Transverse colon (tissue), 4 donors: ENCODE data around the gene PPP1R14B.

Source experiments
- POLR2AphosphoS5 ChIP-seq, 3 donors: sonication (generic); formaldehyde crosslinking; IDR thresholded peaks; one replicate each; pipeline ENCODE4 v1.6.1; 2016; ENCODE audit warnings: antibody characterized with exemption in 3 of 3
- TF ChIP-seq, protein P1 (sequence below), 5 experiments: fragments of 200-600 bp in 3 of 5; fragments of 450-650 bp in 2 of 5; sonication (generic) in 3 of 5; IDR thresholded peaks; 1 replicate in 2 of 5; 2 replicates in 3 of 5; pipeline ENCODE4 v1.5.1; 2016 to 2017; ENCODE audit warnings: antibody characterized with exemption in 5 of 5, inconsistent platforms in 3 of 5, mild to moderate bottlenecking in 2 of 5, moderate library complexity in 1 of 5

GRCh38 chr11:64253481-64253880, 6.7 kb upstream of the PPP1R14B start:
- TF ChIP-seq, protein P1, sequence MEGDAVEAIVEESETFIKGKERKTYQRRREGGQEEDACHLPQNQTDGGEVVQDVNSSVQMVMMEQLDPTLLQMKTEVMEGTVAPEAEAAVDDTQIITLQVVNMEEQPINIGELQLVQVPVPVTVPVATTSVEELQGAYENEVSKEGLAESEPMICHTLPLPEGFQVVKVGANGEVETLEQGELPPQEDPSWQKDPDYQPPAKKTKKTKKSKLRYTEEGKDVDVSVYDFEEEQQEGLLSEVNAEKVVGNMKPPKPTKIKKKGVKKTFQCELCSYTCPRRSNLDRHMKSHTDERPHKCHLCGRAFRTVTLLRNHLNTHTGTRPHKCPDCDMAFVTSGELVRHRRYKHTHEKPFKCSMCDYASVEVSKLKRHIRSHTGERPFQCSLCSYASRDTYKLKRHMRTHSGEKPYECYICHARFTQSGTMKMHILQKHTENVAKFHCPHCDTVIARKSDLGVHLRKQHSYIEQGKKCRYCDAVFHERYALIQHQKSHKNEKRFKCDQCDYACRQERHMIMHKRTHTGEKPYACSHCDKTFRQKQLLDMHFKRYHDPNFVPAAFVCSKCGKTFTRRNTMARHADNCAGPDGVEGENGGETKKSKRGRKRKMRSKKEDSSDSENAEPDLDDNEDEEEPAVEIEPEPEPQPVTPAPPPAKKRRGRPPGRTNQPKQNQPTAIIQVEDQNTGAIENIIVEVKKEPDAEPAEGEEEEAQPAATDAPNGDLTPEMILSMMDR (IDR thresholded peaks at IDR 0.05), result no peak
- TF ChIP-seq POLR2AphosphoS5 (IDR thresholded peaks at IDR 0.05), result no peak
